Subcutaneous adipose tissue (tissue), 4 donors: ENCODE measurements around the gene FASTK. TPM values are rescaled to one million over a fixed set of nuclear protein-coding genes. Genes with fewer than 3 reads are reported as not detected.

Experiments
- CTCF ChIP-seq: fragments of 450-650 bp; IDR thresholded peaks from one replicate; pipeline ENCODE4 v1.5.1; 2016; ENCODE audit warnings: low read depth, mild to moderate bottlenecking, control low read depth, antibody characterized with exemption, moderate library complexity
- total RNA-seq, 4 donors: library from RNA; depleted of rRNA; stranded (reverse); fragments of >200 nt; gene quantifications; one replicate each; pipeline ENCODE4 v1.1.0, GENCODE V29; 2016

The FASTK gene
- total RNA-seq, 4 donors from 2014 or later, result 36.8 to 88.9 (median 44.0) TPM

DNA sequence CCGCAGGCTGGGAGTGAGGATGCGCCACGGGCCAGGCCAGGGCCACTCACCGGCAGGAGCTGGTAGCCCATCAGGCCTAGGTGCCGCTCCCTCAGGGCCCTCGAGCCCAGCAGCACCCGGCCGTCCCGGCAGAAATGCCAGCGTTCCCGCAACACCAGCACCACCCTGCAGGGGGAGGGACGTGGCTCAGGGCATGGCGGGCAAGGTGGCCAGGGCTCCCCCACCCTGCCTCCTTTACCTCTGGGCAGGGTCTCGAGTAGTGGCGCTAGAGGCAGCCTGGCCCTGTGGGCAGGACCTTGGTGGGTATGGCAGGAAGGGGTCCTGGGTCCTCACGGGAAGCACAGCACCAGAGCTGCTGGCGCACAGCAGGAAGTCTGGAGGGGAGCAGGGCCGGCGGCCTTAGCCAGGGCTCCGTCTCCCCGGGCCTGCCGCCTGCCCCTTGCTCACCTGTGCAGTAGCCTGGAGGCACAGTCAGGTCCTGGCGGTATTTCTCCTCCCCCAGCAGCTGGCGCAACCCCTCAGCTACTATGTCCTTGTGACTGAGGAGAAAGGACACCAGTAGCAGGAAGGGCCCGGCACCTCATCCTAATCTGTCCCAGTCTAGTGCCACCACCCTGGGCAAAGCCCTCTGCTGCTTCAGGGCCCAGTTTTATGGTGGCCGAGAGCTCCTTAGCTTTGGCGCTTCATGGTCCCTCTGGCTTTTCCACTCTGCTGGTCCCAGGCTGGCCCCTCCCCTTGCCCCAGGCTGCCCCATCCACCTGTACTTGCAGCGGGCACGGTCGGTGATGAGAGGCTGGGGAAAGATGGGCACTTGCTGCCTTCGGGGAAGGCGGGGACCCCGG, 3.5 kb downstream of the FASTK start:
- TF ChIP-seq CTCF, result no peak

DNA sequence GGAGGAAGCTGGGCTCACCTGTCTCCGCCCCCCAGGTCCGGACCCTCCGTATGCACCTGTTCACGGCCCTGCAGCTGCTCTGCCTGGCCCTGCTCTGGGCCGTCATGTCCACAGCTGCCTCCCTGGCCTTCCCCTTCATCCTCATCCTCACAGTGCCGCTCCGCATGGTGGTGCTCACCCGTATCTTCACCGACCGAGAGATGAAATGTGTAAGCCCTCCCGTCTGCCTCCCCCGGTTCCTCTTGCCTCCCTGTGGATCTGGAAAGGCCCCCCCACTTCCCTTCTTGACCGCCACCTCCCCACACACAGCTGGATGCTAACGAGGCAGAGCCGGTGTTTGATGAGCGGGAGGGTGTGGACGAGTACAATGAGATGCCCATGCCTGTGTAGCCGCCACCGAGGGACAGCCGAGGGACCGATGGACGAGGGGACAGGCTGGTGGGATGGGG, 4.6 kb downstream of the FASTK start:
- no peak for TF ChIP-seq CTCF

- no peak for TF ChIP-seq CTCF
These were observed 5.0 kb downstream of the FASTK start for GRCh38 chr7:151075662-151075971.

GRCh38 chr7:151074817-151075661, 5.6 kb downstream of the FASTK start:
- no peak for TF ChIP-seq CTCF

DNA sequence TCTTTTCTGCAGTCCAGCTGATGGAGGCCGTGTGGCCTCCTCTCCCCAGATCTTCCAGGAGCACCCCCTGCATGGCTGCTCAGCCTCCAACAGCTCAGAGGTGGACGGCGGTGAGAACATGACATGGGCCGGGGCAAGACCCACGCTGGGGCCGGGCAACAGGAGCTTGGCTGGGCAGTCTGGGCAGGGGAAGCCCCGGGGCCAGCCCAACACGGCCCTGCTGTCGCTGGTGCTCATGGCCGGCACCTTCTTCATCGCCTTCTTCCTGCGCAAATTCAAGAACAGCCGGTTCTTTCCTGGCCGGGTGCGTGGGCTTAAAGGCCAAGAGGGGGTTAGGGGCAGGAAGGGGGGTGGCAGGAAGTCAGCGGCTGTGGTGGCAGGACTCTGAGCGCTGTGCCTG, 6.6 kb downstream of the FASTK start:
- TF ChIP-seq CTCF, result no peak

- no peak for TF ChIP-seq CTCF
These were observed 9.4 kb downstream of the FASTK start for GRCh38 chr7:151071032-151071866.
